K562 (cell line): ENCODE data around the gene ZBTB46. TPM values are rescaled to one million over a fixed set of nuclear protein-coding genes. Genes with fewer than 3 reads are reported as not detected.

Experiments
- ADNP ChIP-seq: fragments of 200-800 bp; sonication (Bioruptor generic); IDR thresholded peaks from 2 replicates; pipeline ENCODE4 v1.6.1; 2016; ENCODE audit warnings: missing genetic modification characterization, missing compliant biosample characterization
- BDP1 ChIP-seq: IDR thresholded peaks from 3 replicates; pipeline ENCODE4 v1.6.1; 2011; ENCODE audit not compliant: insufficient read length, insufficient read depth
- CEBPG ChIP-seq, 3 experiments: fragments of 200-800 bp in 1 of 3; sonication (Bioruptor generic) in 1 of 3; sonication (generic) in 1 of 3; formaldehyde crosslinking in 1 of 3; IDR thresholded peaks in 2 of 3; conservative IDR thresholded peaks in 1 of 3; 2 replicates each; pipeline versions ENCODE4 v1.6.1 to v1.8.0; 2016 to 2022; ENCODE audit warnings: missing compliant biosample characterization in 2 of 3, missing genetic modification characterization in 2 of 3, mild to moderate bottlenecking in 1 of 3, missing genetic modification reagents in 1 of 3
- DMBX1 ChIP-seq: fragments of 250-450 bp; sonication (Bioruptor Pico); IDR thresholded peaks from 2 replicates; pipeline ENCODE4 v1.8.0; 2022; ENCODE audit warnings: inconsistent platforms, mild to moderate bottlenecking, moderate library complexity, borderline replicate concordance
- NFRKB ChIP-seq: fragments of 450-650 bp; IDR thresholded peaks from 2 replicates; pipeline ENCODE4 v1.6.1; 2016; ENCODE audit warnings: low read depth
- SAFB ChIP-seq: fragments of 200-400 bp; formaldehyde crosslinking; IDR thresholded peaks from 2 replicates; pipeline ENCODE4 v1.6.1; 2017; ENCODE audit warnings: low read depth, low read length, borderline replicate concordance
- TBL1XR1 ChIP-seq, 2 experiments: IDR thresholded peaks; 2 replicates each; pipeline ENCODE4 v1.6.1; 2012; ENCODE audit warnings: improper control_type of control experiment in 2 of 2, low read length in 2 of 2, mild to moderate bottlenecking in 1 of 2
- TEAD2 ChIP-seq: fragments of 450-650 bp; IDR thresholded peaks from 2 replicates; pipeline ENCODE4 v1.6.1; 2016; ENCODE audit warnings: missing genetic modification characterization, control low read depth, missing compliant biosample characterization
- ZNF12 ChIP-seq: sonication (generic); formaldehyde crosslinking; IDR thresholded peaks from 2 replicates; pipeline ENCODE4 v1.4.0; 2020; ENCODE audit warnings: mild to moderate bottlenecking, missing genetic modification reagents
- ZNF764 ChIP-seq: fragments of 250-450 bp; sonication (Bioruptor Pico); IDR thresholded peaks from 2 replicates; pipeline ENCODE4 v1.4.0; 2020; ENCODE audit warnings: low read depth, mild to moderate bottlenecking, moderate library complexity
- polyA plus RNA-seq, 8 experiments: library from polyadenylated mRNA; depleted of rRNA in 4 of 8; stranded (reverse) in 5 of 8; unstranded in 3 of 8; fragments of >200 nt; fragmentation: Nextera tagmentation in 2 of 8; fragmentation: Illumina TruSeq in 1 of 8; extraction: Ambion mirVana in 2 of 8; extraction: Trizol in 1 of 8; gene quantifications; 2 replicates each; pipeline versions ENCODE4 v1.2.1 to v1.2.3, GENCODE V29; 2011 to 2014; ENCODE audit warnings: inconsistent platforms in 1 of 8, missing spikeins in 1 of 8
- total RNA-seq, 7 experiments: library from RNA; depleted of rRNA in 6 of 7; stranded (reverse); fragments of >200 nt in 6 of 7; fragmentation: Illumina TruSeq in 2 of 7; extraction: Trizol in 2 of 7; gene quantifications; 2 replicates each; pipeline versions ENCODE4 v1.2.1 to v1.2.3, GENCODE V29; 2011 to 2021; ENCODE audit warnings: low replicate concordance in 1 of 7
- TF ChIP-seq, protein P1 (sequence below): sonication (generic); formaldehyde crosslinking; IDR thresholded peaks from 2 replicates; pipeline ENCODE4 v1.8.0; 2023; ENCODE audit warnings: mild to moderate bottlenecking, missing genetic modification reagents
- TF ChIP-seq, protein P2 (sequence below): sonication (generic); formaldehyde crosslinking; IDR thresholded peaks from 2 replicates; pipeline ENCODE4 v1.9.0; 2022; ENCODE audit warnings: mild to moderate bottlenecking, missing genetic modification reagents
- TF ChIP-seq, protein P3 (sequence below): IDR thresholded peaks from 2 replicates; pipeline ENCODE4 v1.6.1; 2014; ENCODE audit warnings: antibody characterized with exemption
- TF ChIP-seq, protein P4 (sequence below), 2 experiments: fragments of 450-650 bp; IDR thresholded peaks; 2 replicates each; pipeline ENCODE4 v1.6.1; 2016; ENCODE audit warnings: mild to moderate bottlenecking in 2 of 2, borderline replicate concordance in 1 of 2, low read depth in 1 of 2, moderate library complexity in 1 of 2

ZBTB46 gene
- total and polyA plus RNA-seq, 9 of the 15 experiments (the other 6 are each of a cell fraction or from before 2014, with no cell fraction given): 0.29 to 4.1 (median 1.1) TPM

DNA sequence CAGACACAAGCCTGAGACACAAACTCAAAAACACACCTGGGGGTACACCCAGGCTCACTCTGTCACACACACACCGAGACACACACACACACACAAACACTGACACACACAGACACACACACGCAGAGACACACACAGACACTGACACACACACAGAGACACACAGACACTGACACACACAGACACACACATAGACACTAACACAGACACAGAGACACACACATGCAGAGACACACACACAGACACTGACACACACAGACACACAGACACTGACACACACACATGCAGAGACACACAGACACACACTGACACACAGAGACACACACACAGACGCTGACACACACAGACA is 15.8 kb upstream of the ZBTB46 start (continued):
- TF ChIP-seq, protein P1, sequence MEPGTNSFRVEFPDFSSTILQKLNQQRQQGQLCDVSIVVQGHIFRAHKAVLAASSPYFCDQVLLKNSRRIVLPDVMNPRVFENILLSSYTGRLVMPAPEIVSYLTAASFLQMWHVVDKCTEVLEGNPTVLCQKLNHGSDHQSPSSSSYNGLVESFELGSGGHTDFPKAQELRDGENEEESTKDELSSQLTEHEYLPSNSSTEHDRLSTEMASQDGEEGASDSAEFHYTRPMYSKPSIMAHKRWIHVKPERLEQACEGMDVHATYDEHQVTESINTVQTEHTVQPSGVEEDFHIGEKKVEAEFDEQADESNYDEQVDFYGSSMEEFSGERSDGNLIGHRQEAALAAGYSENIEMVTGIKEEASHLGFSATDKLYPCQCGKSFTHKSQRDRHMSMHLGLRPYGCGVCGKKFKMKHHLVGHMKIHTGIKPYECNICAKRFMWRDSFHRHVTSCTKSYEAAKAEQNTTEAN (CRISPR knock-in tag): no peak
- TF ChIP-seq, protein P2, sequence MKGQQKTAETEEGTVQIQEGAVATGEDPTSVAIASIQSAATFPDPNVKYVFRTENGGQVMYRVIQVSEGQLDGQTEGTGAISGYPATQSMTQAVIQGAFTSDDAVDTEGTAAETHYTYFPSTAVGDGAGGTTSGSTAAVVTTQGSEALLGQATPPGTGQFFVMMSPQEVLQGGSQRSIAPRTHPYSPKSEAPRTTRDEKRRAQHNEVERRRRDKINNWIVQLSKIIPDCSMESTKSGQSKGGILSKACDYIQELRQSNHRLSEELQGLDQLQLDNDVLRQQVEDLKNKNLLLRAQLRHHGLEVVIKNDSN (CRISPR knock-in tag): 0 out of 2 replicates have a peak, but pooled peaks have one; percentile 20
- TF ChIP-seq CEBPG (CRISPR knock-in tag; IDR thresholded peaks at IDR 0.05) (no peak), CEBPG (tag; conservative IDR thresholded peaks at IDR 0.05 in 1 of 2, IDR thresholded peaks at IDR 0.05 in 1 of 2) (no peak), TBL1XR1 (IDR thresholded peaks at IDR 0.05; ENCODE audit: low read length in 2 of 2) (no peak), TEAD2 (tag) (no peak), BDP1 (no peak), SAFB (no peak), NFRKB (peak; percentile 55; the same call in 1 of the 2 replicates), ADNP (tag) (0 out of 2 replicates have a peak, but pooled peaks have one; percentile 56), ZNF764 (CRISPR knock-in tag) (no peak), DMBX1 (CRISPR knock-in tag) (no peak), ZNF12 (CRISPR knock-in tag) (no peak)
- TF ChIP-seq, protein P3, sequence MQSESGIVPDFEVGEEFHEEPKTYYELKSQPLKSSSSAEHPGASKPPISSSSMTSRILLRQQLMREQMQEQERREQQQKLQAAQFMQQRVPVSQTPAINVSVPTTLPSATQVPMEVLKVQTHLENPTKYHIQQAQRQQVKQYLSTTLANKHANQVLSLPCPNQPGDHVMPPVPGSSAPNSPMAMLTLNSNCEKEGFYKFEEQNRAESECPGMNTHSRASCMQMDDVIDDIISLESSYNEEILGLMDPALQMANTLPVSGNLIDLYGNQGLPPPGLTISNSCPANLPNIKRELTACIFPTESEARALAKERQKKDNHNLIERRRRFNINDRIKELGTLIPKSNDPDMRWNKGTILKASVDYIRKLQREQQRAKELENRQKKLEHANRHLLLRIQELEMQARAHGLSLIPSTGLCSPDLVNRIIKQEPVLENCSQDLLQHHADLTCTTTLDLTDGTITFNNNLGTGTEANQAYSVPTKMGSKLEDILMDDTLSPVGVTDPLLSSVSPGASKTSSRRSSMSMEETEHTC: no peak
- TF ChIP-seq, protein P4, sequence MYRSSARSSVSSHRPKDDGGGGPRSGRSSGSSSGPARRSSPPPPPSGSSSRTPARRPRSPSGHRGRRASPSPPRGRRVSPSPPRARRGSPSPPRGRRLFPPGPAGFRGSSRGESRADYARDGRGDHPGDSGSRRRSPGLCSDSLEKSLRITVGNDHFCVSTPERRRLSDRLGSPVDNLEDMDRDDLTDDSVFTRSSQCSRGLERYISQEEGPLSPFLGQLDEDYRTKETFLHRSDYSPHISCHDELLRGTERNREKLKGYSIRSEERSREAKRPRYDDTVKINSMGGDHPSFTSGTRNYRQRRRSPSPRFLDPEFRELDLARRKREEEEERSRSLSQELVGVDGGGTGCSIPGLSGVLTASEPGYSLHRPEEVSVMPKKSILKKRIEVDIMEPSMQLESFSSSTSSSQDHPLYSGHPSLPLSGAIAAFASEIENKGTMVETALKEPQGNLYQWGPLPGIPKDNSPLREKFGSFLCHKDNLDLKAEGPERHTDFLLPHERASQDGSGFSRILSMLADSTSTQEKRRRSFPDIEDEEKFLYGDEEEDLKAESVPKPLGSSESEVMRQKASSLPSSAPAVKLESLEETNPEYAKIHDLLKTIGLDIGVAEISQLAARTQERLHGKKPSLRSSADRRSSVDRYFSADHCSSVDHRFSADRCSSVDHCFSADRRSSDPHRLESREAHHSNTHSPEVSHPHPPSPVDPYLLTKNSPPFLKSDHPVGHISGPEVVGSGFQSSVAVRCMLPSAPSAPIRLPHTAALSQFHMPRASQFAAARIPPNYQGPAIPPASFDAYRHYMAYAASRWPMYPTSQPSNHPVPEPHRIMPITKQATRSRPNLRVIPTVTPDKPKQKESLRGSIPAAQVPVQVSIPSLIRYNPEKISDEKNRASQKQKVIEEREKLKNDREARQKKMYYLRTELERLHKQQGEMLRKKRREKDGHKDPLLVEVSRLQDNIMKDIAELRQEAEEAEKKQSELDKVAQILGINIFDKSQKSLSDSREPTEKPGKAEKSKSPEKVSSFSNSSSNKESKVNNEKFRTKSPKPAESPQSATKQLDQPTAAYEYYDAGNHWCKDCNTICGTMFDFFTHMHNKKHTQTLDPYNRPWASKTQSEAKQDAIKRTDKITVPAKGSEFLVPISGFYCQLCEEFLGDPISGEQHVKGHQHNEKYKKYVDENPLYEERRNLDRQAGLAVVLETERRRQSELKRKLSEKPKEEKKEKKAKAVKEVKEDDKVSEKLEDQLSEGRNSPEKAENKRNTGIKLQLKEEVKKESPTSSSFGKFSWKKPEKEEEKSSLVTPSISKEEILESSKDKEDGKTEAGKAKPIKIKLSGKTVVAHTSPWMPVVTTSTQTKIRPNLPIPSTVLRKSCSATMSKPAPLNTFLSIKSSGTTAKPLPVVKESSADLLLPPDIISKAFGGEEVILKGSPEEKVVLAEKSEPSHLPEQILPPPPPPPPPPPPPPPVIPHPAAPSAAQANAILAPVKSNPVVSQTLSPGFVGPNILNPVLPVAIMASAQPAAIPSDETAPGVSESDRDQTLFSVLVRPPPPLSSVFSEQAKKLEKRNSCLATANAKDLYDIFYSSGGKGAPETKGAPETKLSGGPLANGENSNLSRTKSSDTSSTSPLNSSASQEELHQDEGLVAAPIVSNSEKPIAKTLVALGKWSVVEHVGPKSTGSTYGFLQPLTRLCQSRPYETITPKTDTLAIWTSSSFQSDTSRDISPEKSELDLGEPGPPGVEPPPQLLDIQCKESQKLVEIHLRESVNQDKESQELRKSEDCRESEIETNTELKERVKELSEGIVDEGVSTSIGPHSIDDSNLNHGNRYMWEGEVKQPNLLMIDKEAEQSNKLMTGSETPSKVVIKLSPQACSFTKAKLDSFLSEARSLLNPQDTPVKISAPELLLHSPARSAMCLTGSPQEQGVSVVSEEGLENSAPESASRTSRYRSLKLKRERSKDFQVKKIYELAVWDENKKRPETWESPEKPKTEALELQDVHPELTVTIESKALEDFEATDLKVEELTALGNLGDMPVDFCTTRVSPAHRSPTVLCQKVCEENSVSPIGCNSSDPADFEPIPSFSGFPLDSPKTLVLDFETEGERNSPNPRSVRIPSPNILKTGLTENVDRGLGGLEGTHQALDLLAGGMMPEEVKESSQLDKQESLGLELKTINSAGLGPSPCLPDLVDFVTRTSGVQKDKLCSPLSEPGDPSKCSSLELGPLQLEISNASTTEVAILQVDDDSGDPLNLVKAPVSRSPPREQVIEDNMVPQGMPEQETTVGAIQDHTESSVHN (IDR thresholded peaks at IDR 0.05; ENCODE audit: borderline replicate concordance in 1 of 2, low read depth in 1 of 2): no peak
